ENCODE data around the gene CCDC50. TPM values are rescaled to one million over a fixed set of nuclear protein-coding genes. Genes with fewer than 3 reads are reported as not detected.

The CCDC50 gene
- total RNA-seq, 1 donor from 2014 or later = 24.0 TPM

DNA sequence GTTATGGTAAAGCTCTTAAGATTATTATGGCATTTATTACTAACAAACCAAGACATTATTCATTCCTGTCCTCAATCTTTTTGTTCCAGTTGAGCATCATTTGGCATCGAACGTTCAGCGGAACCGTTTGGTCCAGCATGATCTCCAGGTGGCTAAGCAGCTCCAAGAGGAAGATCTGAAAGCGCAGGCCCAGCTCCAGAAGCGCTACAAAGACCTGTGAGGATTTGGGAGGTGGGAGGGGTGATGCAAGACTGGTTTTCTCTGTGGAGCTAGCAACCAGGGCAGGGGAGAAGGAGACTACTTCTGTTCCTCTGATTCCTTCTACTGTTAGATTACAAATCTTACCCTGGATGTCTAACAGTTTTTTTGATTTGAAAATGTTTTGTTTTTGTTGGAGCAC, 28.7 kb downstream of the CCDC50 start:
- no peak overlapping the region for H3K27ac ChIP-seq (ENCODE audit: low read depth, low read length)
- H3K36me3 ChIP-seq (ENCODE audit: control insufficient read depth in 3 of 3, insufficient read depth in 3 of 3, low read length in 3 of 3) = peaks cover 11 to 27% (median 19%) of the 10 kb centered on the region in 3 donors
- no peak overlapping the region for H3K4me3 ChIP-seq (ENCODE audit: low read length in 3 of 3)
- peaks cover 11 to 21% (median 13%) of the 10 kb centered on the region in 3 donors for H3K4me1 ChIP-seq (ENCODE audit: control insufficient read depth in 3 of 3, insufficient read depth in 3 of 3, low read length in 3 of 3)
- no peak overlapping the region for H3K9ac ChIP-seq (ENCODE audit: low read depth in 1 of 3, low read length in 3 of 3)
- no peaks in the 10 kb centered on the region for H3K27me3 ChIP-seq (ENCODE audit: control insufficient read depth in 3 of 3, insufficient read depth in 3 of 3, low read length in 3 of 3)
- H3K9me3 ChIP-seq (ENCODE audit: control insufficient read depth in 3 of 3, low read length in 3 of 3) = no peaks in the 10 kb centered on the region

DNA sequence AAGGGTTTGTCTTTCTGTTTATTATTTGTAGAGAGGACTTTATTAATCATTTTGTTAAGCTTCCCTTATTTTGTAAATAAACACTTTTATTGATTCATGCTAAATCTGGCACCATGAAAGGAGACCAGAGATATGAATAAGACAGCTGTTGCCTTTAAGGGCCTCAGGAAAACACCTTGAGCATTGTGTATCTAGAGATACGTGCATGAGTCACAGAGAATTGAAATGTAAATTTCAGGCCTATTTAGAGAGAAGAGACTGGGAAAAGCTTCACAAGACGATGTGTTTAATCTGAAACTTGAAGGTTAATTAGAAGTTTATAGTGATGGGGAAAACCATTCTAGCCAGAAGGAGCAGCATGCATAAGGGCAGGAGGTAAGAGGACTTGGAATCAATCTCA, 29.7 kb downstream of the CCDC50 start:
- no peaks in the 10 kb centered on the region for H3K27me3 ChIP-seq (ENCODE audit: control insufficient read depth in 3 of 3, insufficient read depth in 3 of 3, low read length in 3 of 3)
- peaks cover 11 to 33% (median 19%) of the 10 kb centered on the region in 3 donors for H3K36me3 ChIP-seq (ENCODE audit: control insufficient read depth in 3 of 3, insufficient read depth in 3 of 3, low read length in 3 of 3)
- H3K4me3 ChIP-seq (ENCODE audit: low read length in 3 of 3) = no peak overlapping the region
- H3K27ac ChIP-seq (ENCODE audit: low read depth, low read length) = no peak overlapping the region
- no peak overlapping the region for H3K9ac ChIP-seq (ENCODE audit: low read depth in 1 of 3, low read length in 3 of 3)
- no peaks in the 10 kb centered on the region for H3K9me3 ChIP-seq (ENCODE audit: control insufficient read depth in 3 of 3, low read length in 3 of 3)
- peaks cover 11 to 16% (median 11%) of the 10 kb centered on the region in 3 donors for H3K4me1 ChIP-seq (ENCODE audit: control insufficient read depth in 3 of 3, insufficient read depth in 3 of 3, low read length in 3 of 3)

DNA sequence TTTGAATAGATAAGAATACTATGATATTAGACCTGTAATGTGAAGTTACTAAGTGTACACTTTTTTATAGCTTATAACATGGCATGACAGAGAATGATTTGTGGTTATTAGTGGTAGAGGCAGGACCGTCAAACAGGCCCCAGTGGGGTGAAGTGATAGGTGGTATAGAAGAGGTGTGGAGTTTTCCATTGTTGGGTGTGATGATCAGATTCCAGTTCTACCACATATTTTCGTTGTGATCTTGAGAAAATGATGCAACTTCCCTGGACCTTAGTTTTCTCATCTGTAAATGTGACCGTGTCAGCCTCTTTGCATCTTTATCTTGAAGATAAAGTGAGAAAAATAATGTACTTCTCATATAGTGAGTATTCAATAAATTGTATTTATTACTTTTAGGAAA, 31.4 kb downstream of the CCDC50 start:
- Histone ChIP-seq H3K27ac (ENCODE audit: low read depth, low read length) (no peak overlapping the region), H3K27me3 (ENCODE audit: control insufficient read depth in 3 of 3, insufficient read depth in 3 of 3, low read length in 3 of 3) (no peaks in the 10 kb centered on the region), H3K4me3 (ENCODE audit: low read length in 3 of 3) (no peak overlapping the region), H3K4me1 (ENCODE audit: control insufficient read depth in 3 of 3, insufficient read depth in 3 of 3, low read length in 3 of 3) (peaks cover 11 to 13% (median 11%) of the 10 kb centered on the region in 3 donors), H3K36me3 (ENCODE audit: control insufficient read depth in 3 of 3, insufficient read depth in 3 of 3, low read length in 3 of 3) (peaks cover 11 to 35% (median 19%) of the 10 kb centered on the region in 3 donors), H3K9me3 (ENCODE audit: control insufficient read depth in 3 of 3, low read length in 3 of 3) (no peaks in the 10 kb centered on the region), H3K9ac (ENCODE audit: low read depth in 1 of 3, low read length in 3 of 3) (no peak overlapping the region)

DNA sequence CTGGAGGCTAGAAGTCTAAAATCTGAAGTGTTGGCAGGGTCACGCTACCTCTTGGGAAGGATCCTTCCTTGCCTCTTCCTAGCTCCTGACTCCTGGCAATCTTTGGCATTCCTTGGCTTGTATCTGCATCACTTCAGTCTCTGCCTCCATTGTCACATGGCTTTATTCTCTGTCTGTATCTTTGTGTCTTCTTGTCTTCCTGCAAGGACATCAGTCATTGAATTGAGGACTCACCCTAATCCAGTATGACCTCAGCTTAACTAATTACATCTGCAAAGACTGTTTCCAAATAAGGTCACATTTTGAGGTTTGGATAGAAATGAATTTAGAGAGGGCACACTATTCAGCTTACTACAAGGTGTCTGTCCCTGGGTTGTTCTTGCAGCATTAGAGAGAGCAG, 32.3 kb downstream of the CCDC50 start:
- Histone ChIP-seq H3K4me1 (ENCODE audit: control insufficient read depth in 3 of 3, insufficient read depth in 3 of 3, low read length in 3 of 3) (peaks cover 3 to 6% (median 4%) of the 10 kb centered on the region in 3 donors), H3K36me3 (ENCODE audit: control insufficient read depth in 3 of 3, insufficient read depth in 3 of 3, low read length in 3 of 3) (peaks cover 11 to 38% (median 19%) of the 10 kb centered on the region in 3 donors), H3K27ac (ENCODE audit: low read depth, low read length) (no peak overlapping the region)

DNA sequence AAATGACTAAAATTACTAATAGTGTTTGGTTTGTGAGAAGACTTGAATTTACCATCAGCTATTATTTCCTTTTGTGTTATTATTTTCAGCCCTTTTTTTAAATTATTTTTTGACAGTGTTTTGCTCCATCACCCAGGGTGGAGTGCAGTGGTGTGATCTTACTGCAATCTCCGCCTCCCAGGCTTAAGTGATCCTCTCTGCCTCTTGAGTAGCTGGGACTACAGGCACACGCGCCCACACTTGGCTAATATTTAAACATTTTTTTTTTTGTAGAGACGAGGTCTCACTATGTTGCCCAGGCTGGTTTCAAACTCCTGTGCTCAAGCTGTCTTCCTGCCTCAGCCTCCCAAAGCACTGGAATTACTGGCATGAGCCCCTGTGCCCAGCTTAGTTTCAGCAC, 32.8 kb downstream of the CCDC50 start:
- no peaks in the 10 kb centered on the region for H3K27me3 ChIP-seq (ENCODE audit: control insufficient read depth in 3 of 3, insufficient read depth in 3 of 3, low read length in 3 of 3)
- peaks cover 11 to 38% (median 19%) of the 10 kb centered on the region in 3 donors for H3K36me3 ChIP-seq (ENCODE audit: control insufficient read depth in 3 of 3, insufficient read depth in 3 of 3, low read length in 3 of 3)
- no peaks in the 10 kb centered on the region for H3K9me3 ChIP-seq (ENCODE audit: control insufficient read depth in 3 of 3, low read length in 3 of 3)
- no peak overlapping the region for H3K27ac ChIP-seq (ENCODE audit: low read depth, low read length)
- H3K9ac ChIP-seq (ENCODE audit: low read depth in 1 of 3, low read length in 3 of 3) = no peak overlapping the region
- peaks cover 0 to 2% (median 0%) of the 10 kb centered on the region in 3 donors for H3K4me1 ChIP-seq (ENCODE audit: control insufficient read depth in 3 of 3, insufficient read depth in 3 of 3, low read length in 3 of 3)
- H3K4me3 ChIP-seq (ENCODE audit: low read length in 3 of 3) = no peak overlapping the region

More for the DNA sequence above, 32.3 kb downstream of the CCDC50 start:
- H3K4me3 ChIP-seq (ENCODE audit: low read length in 3 of 3) = no peak overlapping the region
- no peaks in the 10 kb centered on the region for H3K27me3 ChIP-seq (ENCODE audit: control insufficient read depth in 3 of 3, insufficient read depth in 3 of 3, low read length in 3 of 3)
- H3K9ac ChIP-seq (ENCODE audit: low read depth in 1 of 3, low read length in 3 of 3) = no peak overlapping the region
- no peaks in the 10 kb centered on the region for H3K9me3 ChIP-seq (ENCODE audit: control insufficient read depth in 3 of 3, low read length in 3 of 3)

DNA sequence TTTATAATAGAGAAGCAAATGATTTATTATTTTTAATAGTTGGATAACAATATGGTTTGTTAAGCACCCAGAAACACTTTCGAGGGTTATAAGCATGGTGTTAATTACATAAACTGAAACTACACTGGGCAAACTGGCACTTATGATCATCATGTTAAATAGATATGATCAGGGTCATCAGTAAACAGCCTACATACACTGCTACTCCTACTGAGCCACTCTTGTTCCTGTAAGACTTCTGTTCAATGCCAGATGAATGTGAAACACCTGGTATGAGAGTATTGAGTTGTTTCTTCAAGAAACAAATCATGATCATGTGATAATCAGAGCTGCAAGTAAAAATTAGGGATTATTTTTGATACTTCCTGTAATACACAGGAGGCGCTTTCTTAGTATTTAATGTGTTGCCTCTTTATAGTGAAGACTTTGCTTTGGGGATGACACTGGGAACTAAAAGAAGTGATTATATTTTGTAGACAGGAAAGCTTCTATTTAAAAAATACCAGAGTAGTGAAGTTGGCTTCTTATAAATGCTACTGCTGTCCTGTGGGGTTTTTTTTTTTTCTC, 33.4 kb downstream of the CCDC50 start:
- H3K9me3 ChIP-seq (ENCODE audit: control insufficient read depth in 3 of 3, low read length in 3 of 3) = no peaks in the 10 kb centered on the region
- no peak overlapping the region for H3K9ac ChIP-seq (ENCODE audit: low read depth in 1 of 3, low read length in 3 of 3)
- peaks cover 11 to 38% (median 19%) of the 10 kb centered on the region in 3 donors for H3K36me3 ChIP-seq (ENCODE audit: control insufficient read depth in 3 of 3, insufficient read depth in 3 of 3, low read length in 3 of 3)
- H3K27ac ChIP-seq (ENCODE audit: low read depth, low read length) = no peak overlapping the region
- no peak overlapping the region for H3K4me3 ChIP-seq (ENCODE audit: low read length in 3 of 3)
- H3K27me3 ChIP-seq (ENCODE audit: control insufficient read depth in 3 of 3, insufficient read depth in 3 of 3, low read length in 3 of 3) = no peaks in the 10 kb centered on the region
- no peaks in the 10 kb centered on the region for H3K4me1 ChIP-seq (ENCODE audit: control insufficient read depth in 3 of 3, insufficient read depth in 3 of 3, low read length in 3 of 3)

DNA sequence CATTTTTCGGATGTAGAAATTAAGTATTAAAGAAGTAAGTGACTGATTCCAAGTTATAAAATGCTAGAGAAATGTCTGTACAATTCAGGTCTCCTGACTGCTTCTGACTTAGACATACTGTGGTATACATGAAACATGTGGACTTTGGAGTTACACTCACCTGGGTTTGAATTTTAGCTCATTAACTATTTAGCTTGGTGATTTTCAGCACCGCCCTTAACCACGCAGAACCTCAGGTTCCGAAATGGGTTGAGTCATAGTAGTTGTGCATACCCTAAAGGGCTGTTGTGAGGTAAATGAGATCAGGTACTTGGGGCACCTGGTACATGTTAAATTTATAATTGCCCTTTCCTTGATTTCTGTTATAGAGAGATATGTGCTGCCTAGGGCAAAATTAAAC, 34.0 kb downstream of the CCDC50 start:
- no peak overlapping the region for H3K27ac ChIP-seq (ENCODE audit: low read depth, low read length)
- no peak overlapping the region for H3K9ac ChIP-seq (ENCODE audit: low read depth in 1 of 3, low read length in 3 of 3)
- H3K27me3 ChIP-seq (ENCODE audit: control insufficient read depth in 3 of 3, insufficient read depth in 3 of 3, low read length in 3 of 3) = no peaks in the 10 kb centered on the region
- H3K4me3 ChIP-seq (ENCODE audit: low read length in 3 of 3) = no peak overlapping the region
- H3K4me1 ChIP-seq (ENCODE audit: control insufficient read depth in 3 of 3, insufficient read depth in 3 of 3, low read length in 3 of 3) = no peaks in the 10 kb centered on the region
- no peaks in the 10 kb centered on the region for H3K9me3 ChIP-seq (ENCODE audit: control insufficient read depth in 3 of 3, low read length in 3 of 3)
- H3K36me3 ChIP-seq (ENCODE audit: control insufficient read depth in 3 of 3, insufficient read depth in 3 of 3, low read length in 3 of 3) = peaks cover 8 to 37% (median 15%) of the 10 kb centered on the region in 3 donors

DNA sequence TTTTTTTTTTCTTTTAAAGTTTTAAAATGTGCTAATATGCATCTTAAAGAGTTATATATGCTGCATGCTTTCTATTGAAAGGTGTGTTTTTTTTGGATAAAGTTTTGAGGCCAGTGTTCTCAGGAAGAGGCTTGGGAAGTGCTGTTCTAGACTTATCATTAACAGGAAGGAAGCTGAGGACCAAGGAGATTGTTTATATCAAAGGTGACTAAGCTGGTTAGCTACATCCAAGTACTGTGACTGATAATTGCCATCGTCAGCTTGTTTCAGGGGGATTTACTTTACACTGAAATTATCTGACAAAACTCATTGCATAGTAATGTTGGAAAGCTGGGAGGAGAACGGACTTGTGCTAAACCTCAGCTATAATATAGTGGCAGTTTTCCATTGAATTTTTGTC, 37.5 kb downstream of the CCDC50 start:
- H3K27ac ChIP-seq (ENCODE audit: low read depth, low read length) = no peak overlapping the region

DNA sequence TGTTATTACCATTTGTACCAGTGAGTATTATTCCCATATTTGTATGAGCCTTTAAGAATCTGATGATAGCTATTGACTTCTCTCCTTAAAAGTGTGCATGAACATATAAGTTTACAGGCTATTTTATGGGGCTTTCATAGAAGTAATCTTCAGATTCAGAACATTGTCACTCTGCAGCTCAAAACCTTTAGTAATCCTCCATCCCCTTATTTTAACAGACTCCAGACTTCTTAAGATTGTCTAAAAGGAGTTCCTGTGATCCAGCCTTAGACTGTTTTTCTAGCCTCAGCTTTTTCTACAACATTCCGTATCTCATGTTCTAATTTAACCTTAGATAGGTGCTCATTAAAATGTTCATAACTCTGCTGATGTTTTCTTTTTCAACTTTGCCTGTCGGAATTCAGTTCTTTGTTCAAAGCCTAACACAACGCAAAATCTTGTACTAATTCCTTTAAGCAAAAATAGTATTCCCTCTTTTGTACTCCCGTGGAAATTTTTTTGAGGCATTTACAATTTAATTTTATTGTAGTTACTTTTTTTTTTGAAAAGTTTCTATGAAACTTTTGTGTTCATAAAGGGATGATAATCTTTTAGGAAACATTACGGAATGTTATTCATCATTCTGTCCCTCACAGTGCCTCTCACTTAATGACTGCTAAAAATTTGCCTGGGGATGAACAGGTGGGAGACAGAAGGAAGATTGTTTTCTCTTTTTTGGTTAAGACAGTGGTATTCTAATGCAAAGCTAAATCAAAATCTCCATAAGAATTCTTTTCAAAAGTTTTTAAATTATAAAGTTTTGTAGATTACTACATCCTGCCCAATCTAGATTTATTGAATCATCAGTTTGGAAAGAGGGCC, 39.8 kb downstream of the CCDC50 start:
- Histone ChIP-seq H3K4me1 (ENCODE audit: control insufficient read depth in 3 of 3, insufficient read depth in 3 of 3, low read length in 3 of 3) (no peaks in the 10 kb centered on the region), H3K36me3 (ENCODE audit: control insufficient read depth in 3 of 3, insufficient read depth in 3 of 3, low read length in 3 of 3) (peaks cover 0 to 21% (median 16%) of the 10 kb centered on the region in 3 donors), H3K27me3 (ENCODE audit: control insufficient read depth in 3 of 3, insufficient read depth in 3 of 3, low read length in 3 of 3) (no peaks in the 10 kb centered on the region), H3K9me3 (ENCODE audit: control insufficient read depth in 3 of 3, low read length in 3 of 3) (no peaks in the 10 kb centered on the region), H3K9ac (ENCODE audit: low read depth in 1 of 3, low read length in 3 of 3) (no peak overlapping the region), H3K27ac (ENCODE audit: low read depth, low read length) (no peak overlapping the region), H3K4me3 (ENCODE audit: low read length in 3 of 3) (no peak overlapping the region)

More for the DNA sequence above, 37.5 kb downstream of the CCDC50 start:
- H3K9ac ChIP-seq (ENCODE audit: low read depth in 1 of 3, low read length in 3 of 3) = no peak overlapping the region
- no peak overlapping the region for H3K4me3 ChIP-seq (ENCODE audit: low read length in 3 of 3)
- no peaks in the 10 kb centered on the region for H3K9me3 ChIP-seq (ENCODE audit: control insufficient read depth in 3 of 3, low read length in 3 of 3)
- H3K36me3 ChIP-seq (ENCODE audit: control insufficient read depth in 3 of 3, insufficient read depth in 3 of 3, low read length in 3 of 3) = peaks cover 3 to 30% (median 21%) of the 10 kb centered on the region in 3 donors
- H3K4me1 ChIP-seq (ENCODE audit: control insufficient read depth in 3 of 3, insufficient read depth in 3 of 3, low read length in 3 of 3) = no peaks in the 10 kb centered on the region
- no peaks in the 10 kb centered on the region for H3K27me3 ChIP-seq (ENCODE audit: control insufficient read depth in 3 of 3, insufficient read depth in 3 of 3, low read length in 3 of 3)

DNA sequence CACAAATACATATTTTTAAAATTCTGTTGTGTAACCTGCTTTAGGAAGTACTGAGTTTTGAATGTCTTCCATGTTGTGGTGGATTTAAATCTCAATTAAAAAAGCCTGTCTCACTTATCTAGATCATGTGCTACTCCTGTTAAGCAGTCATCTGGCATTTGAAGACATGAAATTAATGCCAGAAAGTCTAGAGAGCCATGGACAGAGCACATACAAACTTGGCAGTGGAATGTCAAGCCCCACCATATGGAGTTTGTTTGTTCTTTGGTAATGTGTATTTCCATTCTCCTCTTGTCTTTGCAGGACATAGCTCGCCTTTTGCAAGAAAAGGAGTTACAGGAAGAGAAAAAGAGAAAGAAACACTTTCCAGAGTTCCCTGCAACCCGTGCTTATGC, 40.4 kb downstream of the CCDC50 start:
- peaks cover 0 to 21% (median 16%) of the 10 kb centered on the region in 3 donors for H3K36me3 ChIP-seq (ENCODE audit: control insufficient read depth in 3 of 3, insufficient read depth in 3 of 3, low read length in 3 of 3)
- H3K9ac ChIP-seq (ENCODE audit: low read depth in 1 of 3, low read length in 3 of 3) = no peak overlapping the region
- H3K27ac ChIP-seq (ENCODE audit: low read depth, low read length) = no peak overlapping the region
- H3K4me1 ChIP-seq (ENCODE audit: control insufficient read depth in 3 of 3, insufficient read depth in 3 of 3, low read length in 3 of 3) = no peaks in the 10 kb centered on the region
- no peaks in the 10 kb centered on the region for H3K9me3 ChIP-seq (ENCODE audit: control insufficient read depth in 3 of 3, low read length in 3 of 3)
- H3K4me3 ChIP-seq (ENCODE audit: low read length in 3 of 3) = no peak overlapping the region
- no peaks in the 10 kb centered on the region for H3K27me3 ChIP-seq (ENCODE audit: control insufficient read depth in 3 of 3, insufficient read depth in 3 of 3, low read length in 3 of 3)

Data from skeletal muscle tissue (tissue), 4 donors.